IMR-90 (cell line): Measurements from ENCODE around the gene ENDOV. TPM values are rescaled to one million over a fixed set of nuclear protein-coding genes. Genes with fewer than 3 reads are reported as not detected.

Experiments
- ATAC-seq: fragments of 200-7000 bp; cut with Tn5 transposase; 2 replicates; pipeline ENCODE4 v1.9.1; 2020; ENCODE audit warnings: low read depth, mild to moderate bottlenecking, moderate library complexity
- BruUV-seq: library from RNA; stranded (reverse); fragments of 400-500 nt; replicated peaks from 2 replicates; lab custom pipeline; 2021; lab: Mats Ljungman, UMichigan
- CTCF ChIA-PET: fragments of 300-600 bp; formaldehyde crosslinking; extraction: SDS; loops from one replicate; lab custom pipeline; 2021; ENCODE audit warnings: antibody characterized with exemption; lab: Yijun Ruan, JAX
- POLR2A ChIA-PET: fragments of 300-600 bp; sonication (Branson Sonifier 250); formaldehyde crosslinking; loops from one replicate; lab custom pipeline; 2022; ENCODE audit warnings: antibody characterized with exemption; ENCODE audit not compliant: unreplicated experiment; lab: Charles Lee
- DNase-seq: peaks from one replicate; pipeline ENCODE4 v3.0.0; 2013
- H2AFZ ChIP-seq: replicated peaks from 2 replicates; pipeline ENCODE3; 2013; ENCODE audit warnings: low read length, mild to moderate bottlenecking; ENCODE audit not compliant: poor library complexity
- H2AK5ac ChIP-seq: 2 replicates; pipeline ENCODE4 v1.6.1; 2013; ENCODE audit warnings: low read depth, low read length, inconsistent platforms
- H2AK9ac ChIP-seq: replicated peaks from 2 replicates; pipeline ENCODE3; 2013; ENCODE audit warnings: mild to moderate bottlenecking, low read depth, low read length, moderate library complexity; ENCODE audit not compliant: poor library complexity
- H2BK120ac ChIP-seq: 2 replicates; pipeline ENCODE4 v1.6.1; 2013; ENCODE audit warnings: low read depth, low read length, inconsistent platforms
- H2BK15ac ChIP-seq: 3 replicates; pipeline ENCODE4 v1.6.1; 2013; ENCODE audit warnings: low read depth, low read length, inconsistent platforms
- H2BK20ac ChIP-seq: 2 replicates; pipeline ENCODE4 v1.6.1; 2013; ENCODE audit warnings: low read depth, mild to moderate bottlenecking, inconsistent platforms, low read length, moderate library complexity
- H2BK5ac ChIP-seq: 2 replicates; pipeline ENCODE4 v1.6.1; 2013; ENCODE audit warnings: mild to moderate bottlenecking, low read depth, low read length, inconsistent platforms; ENCODE audit not compliant: poor library complexity, severe bottlenecking
- H3K14ac ChIP-seq: replicated peaks from 2 replicates; pipeline ENCODE4 v1.6.1; 2013; ENCODE audit warnings: low read depth, low read length, inconsistent platforms
- H3K18ac ChIP-seq: 2 replicates; pipeline ENCODE4 v1.6.1; 2013; ENCODE audit warnings: low read depth, low read length, control low read depth
- H3K23ac ChIP-seq: 2 replicates; pipeline ENCODE4 v1.6.1; 2013; ENCODE audit warnings: low read depth, low read length, inconsistent platforms
- H3K27ac ChIP-seq: 2 replicates; pipeline ENCODE4 v1.5.1; 2013; ENCODE audit warnings: mild to moderate bottlenecking, control low read depth, low read length; ENCODE audit not compliant: insufficient read depth
- H3K27me3 ChIP-seq: 2 replicates; pipeline ENCODE4 v1.6.1; 2013; ENCODE audit warnings: low read length; ENCODE audit not compliant: control insufficient read depth, insufficient read depth
- H3K36me3 ChIP-seq: 2 replicates; pipeline ENCODE4 v1.6.1; 2013; ENCODE audit warnings: low read length, mixed read lengths; ENCODE audit not compliant: control insufficient read depth, insufficient read depth
- H3K4ac ChIP-seq: 2 replicates; pipeline ENCODE4 v1.6.1; 2013; ENCODE audit warnings: low read depth, low read length, inconsistent platforms
- H3K4me1 ChIP-seq: 2 replicates; pipeline ENCODE4 v1.6.1; 2013; ENCODE audit warnings: low read length, mixed read lengths; ENCODE audit not compliant: control insufficient read depth, insufficient read depth
- H3K4me2 ChIP-seq: 2 replicates; pipeline ENCODE4 v1.6.1; 2013; ENCODE audit warnings: low read depth, mild to moderate bottlenecking, control low read depth, low read length, moderate library complexity
- H3K4me3 ChIP-seq: 2 replicates; pipeline ENCODE4 v1.5.1; 2013; ENCODE audit warnings: low read depth, mild to moderate bottlenecking, control low read depth, low read length, moderate library complexity; ENCODE audit not compliant: insufficient read depth
- H3K56ac ChIP-seq: 2 replicates; pipeline ENCODE4 v1.6.1; 2013; ENCODE audit warnings: low read length, inconsistent platforms; ENCODE audit not compliant: insufficient read depth; ENCODE audit errors: extremely low read depth
- H3K79me1 ChIP-seq, 2 experiments: 2 replicates each; pipeline ENCODE4 v1.6.1; 2013; ENCODE audit warnings: low read length in 2 of 2, inconsistent platforms in 1 of 2, low read depth in 1 of 2
- H3K9ac ChIP-seq: 2 replicates; pipeline ENCODE4 v1.6.1; 2013; ENCODE audit warnings: low read depth, low read length, control low read depth
- H3K9me1 ChIP-seq: 2 replicates; pipeline ENCODE4 v1.6.1; 2013; ENCODE audit warnings: low read length, inconsistent platforms; ENCODE audit not compliant: insufficient read depth
- H3K9me3 ChIP-seq: 2 replicates; pipeline ENCODE4 v1.6.1; 2013; ENCODE audit warnings: low read length; ENCODE audit not compliant: control insufficient read depth, insufficient read depth
- H4K20me1 ChIP-seq: 2 replicates; pipeline ENCODE4 v1.6.1; 2013; ENCODE audit warnings: low read length, inconsistent platforms; ENCODE audit not compliant: insufficient read depth
- H4K5ac ChIP-seq: 2 replicates; pipeline ENCODE4 v1.6.1; 2013; ENCODE audit warnings: mild to moderate bottlenecking, low read depth, low read length, control low read depth
- H4K8ac ChIP-seq, 2 experiments: 2 replicates each; pipeline ENCODE4 v1.6.1; 2013; ENCODE audit warnings: low read depth in 2 of 2, low read length in 2 of 2, control low read depth in 1 of 2, inconsistent platforms in 1 of 2
- H4K91ac ChIP-seq: 2 replicates; pipeline ENCODE4 v1.6.1; 2013; ENCODE audit warnings: low read depth, low read length, inconsistent platforms; ENCODE audit not compliant: insufficient read depth
- BHLHE40 ChIP-seq: fragments of 150-350 bp; IDR thresholded peaks from 2 replicates; pipeline ENCODE4 v1.6.1; 2016; ENCODE audit warnings: mild to moderate bottlenecking, low read depth, low read length
- CEBPB ChIP-seq: IDR thresholded peaks from 2 replicates; pipeline ENCODE4 v1.6.1; 2012; ENCODE audit warnings: low read depth, low read length, improper control_type of control experiment
- CHD1 ChIP-seq: IDR thresholded peaks from 2 replicates; pipeline ENCODE4 v1.6.1; 2012; ENCODE audit warnings: low read depth, low read length, improper control_type of control experiment
- FOS ChIP-seq: fragments of 150-350 bp; IDR thresholded peaks from 2 replicates; pipeline ENCODE4 v1.6.1; 2016; ENCODE audit warnings: low read depth, low read length
- MAFK ChIP-seq: IDR thresholded peaks from 2 replicates; pipeline ENCODE4 v1.6.1; 2012; ENCODE audit warnings: low read depth, low read length, improper control_type of control experiment
- MAZ ChIP-seq: IDR thresholded peaks from 2 replicates; pipeline ENCODE4 v1.6.1; 2012; ENCODE audit warnings: low read depth, mild to moderate bottlenecking, low read length, improper control_type of control experiment, moderate library complexity, borderline replicate concordance
- MXI1 ChIP-seq: IDR thresholded peaks from 2 replicates; pipeline ENCODE4 v1.6.1; 2012; ENCODE audit warnings: low read depth, mild to moderate bottlenecking, low read length, moderate library complexity, borderline replicate concordance
- NFE2L2 ChIP-seq: fragments of 150-350 bp; IDR thresholded peaks from 2 replicates; pipeline ENCODE4 v1.6.1; 2016; ENCODE audit warnings: low read depth, mild to moderate bottlenecking, low read length
- POLR2A ChIP-seq: IDR thresholded peaks from 2 replicates; pipeline ENCODE4 v1.6.1; 2012; ENCODE audit warnings: mild to moderate bottlenecking, low read depth, low read length
- RAD21 ChIP-seq: IDR thresholded peaks from 2 replicates; pipeline ENCODE4 v1.6.1; 2012; ENCODE audit warnings: low read length, improper control_type of control experiment
- RCOR1 ChIP-seq: IDR thresholded peaks from 2 replicates; pipeline ENCODE4 v1.6.1; 2012; ENCODE audit warnings: mild to moderate bottlenecking, low read length, improper control_type of control experiment; ENCODE audit not compliant: insufficient replicate concordance
- RFX5 ChIP-seq: IDR thresholded peaks from 2 replicates; pipeline ENCODE4 v1.8.0; 2012; ENCODE audit warnings: low read depth, mild to moderate bottlenecking, low read length, moderate library complexity
- SMC3 ChIP-seq: fragments of 150-350 bp; IDR thresholded peaks from 2 replicates; pipeline ENCODE4 v1.6.1; 2016; ENCODE audit warnings: low read depth, mild to moderate bottlenecking, antibody characterized with exemption, low read length, moderate library complexity
- WGBS, 2 experiments: methylation state at CpG; one replicate each; pipeline versions ENCODE4 v1.1.5 to v1.1.7; 2013; ENCODE audit warnings: missing lambda C conversion rate in 2 of 2; ENCODE audit not compliant: insufficient read length in 1 of 2; ENCODE audit errors: extremely low coverage in 2 of 2; 5-methylcytosine and 5-hydroxymethylcytosine counted together
- dilution Hi-C: fragments of 300-500 bp; cut with HindIII; formaldehyde crosslinking; loops from one replicate; pipeline ENCODE4 v1.14.3; 2018; ENCODE audit warnings: low sequenced_read_pairs; ENCODE audit not compliant: unreplicated experiment
- in situ Hi-C: fragments of 300-500 bp; cut with MboI; formaldehyde crosslinking; loops from 3 replicates; pipeline ENCODE4 v1.14.3; 2019; ENCODE audit warnings: low sequenced_read_pairs, inconsistent platforms, mixed read lengths
- intact Hi-C: fragments of 100-400 bp; cut with micrococcal nuclease; formaldehyde crosslinking; loops from 2 replicates; pipeline ENCODE4 v1.10.0; 2022
- polyA plus RNA-seq, 3 experiments: library from polyadenylated mRNA; depleted of rRNA; stranded (reverse); fragments of >200 nt; gene quantifications; 2 replicates each; pipeline ENCODE4 v1.2.3, GENCODE V29; 2012; ENCODE audit warnings: low replicate concordance in 1 of 3
- total RNA-seq: library from RNA; depleted of rRNA; stranded (reverse); fragments of >200 nt; gene quantifications from 2 replicates; pipeline ENCODE4 v1.2.3, GENCODE V29; 2012
- TF ChIP-seq, protein P1 (sequence below): conservative IDR thresholded peaks from 2 replicates; pipeline ENCODE4 v1.5.1; 2012; ENCODE audit warnings: mild to moderate bottlenecking, low read depth, low read length, improper control_type of control experiment
- TF ChIP-seq, protein P2 (sequence below): fragments of 150-350 bp; IDR thresholded peaks from 2 replicates; pipeline ENCODE4 v1.6.1; 2017; ENCODE audit warnings: mild to moderate bottlenecking, antibody characterized with exemption, low read length, low read depth
- TF ChIP-seq, protein P3 (sequence below): fragments of 150-350 bp; IDR thresholded peaks from 2 replicates; pipeline ENCODE4 v1.6.1; 2016; ENCODE audit warnings: low read depth, mild to moderate bottlenecking, low read length, moderate library complexity, borderline replicate concordance

The ENDOV gene
- total and polyA plus RNA-seq, 2 of the 4 experiments (the other 2 are of a cell fraction): 15.1 to 30.3 TPM

DNA sequence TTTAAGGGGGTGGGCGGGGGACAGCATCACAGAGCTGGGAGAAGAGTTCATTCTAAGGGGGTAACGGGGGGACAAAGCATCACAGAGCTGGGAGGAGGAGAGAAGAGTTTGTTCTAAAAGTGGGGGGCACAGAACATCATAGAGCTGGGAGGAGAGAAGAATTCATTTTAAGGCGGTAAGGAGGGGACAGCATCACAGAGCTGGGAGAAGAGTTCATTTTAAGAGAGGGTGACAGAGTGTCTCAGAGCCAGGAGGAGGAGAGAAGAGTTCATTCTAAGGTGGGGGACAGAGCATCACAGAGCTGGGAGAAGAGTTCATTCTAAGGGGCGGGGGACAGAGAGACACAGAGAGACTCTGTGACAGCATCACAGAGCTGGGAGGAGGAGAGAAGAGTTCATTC, 27.8 kb downstream of the ENDOV start:
- ATAC-seq: no peak

More for the DNA sequence above, 27.8 kb downstream of the ENDOV start:
- no peak overlapping the region for H3K27ac ChIP-seq
- H3K14ac ChIP-seq: no peak overlapping the region
- ChIA-PET CTCF (no interaction called here), POLR2A (no interaction called here)
- H4K91ac ChIP-seq: no peak overlapping the region
- in situ Hi-C loops: no loop called here
- H3K4ac ChIP-seq: no peak overlapping the region
- H2AK5ac ChIP-seq: no peak overlapping the region
- no peak overlapping the region for H2AK9ac ChIP-seq
- H3K4me1 ChIP-seq: peaks cover 5% of the 10 kb centered on the region
- no peak overlapping the region for H4K5ac ChIP-seq
- H3K9ac ChIP-seq: no peak overlapping the region
- no peaks in the 10 kb centered on the region for H3K79me1 ChIP-seq
- no peak for TF ChIP-seq POLR2A
- no peak for TF ChIP-seq SMC3
- no peak for TF ChIP-seq BHLHE40
- TF ChIP-seq NFE2L2: no peak
- TF ChIP-seq RAD21: no peak
- TF ChIP-seq CHD1: no peak
- TF ChIP-seq RFX5: no peak
- no peak for TF ChIP-seq MAFK
- TF ChIP-seq RCOR1: no peak
- TF ChIP-seq FOS: no peak
- TF ChIP-seq MAZ: no peak
- TF ChIP-seq MXI1: no peak
- TF ChIP-seq, protein P1, sequence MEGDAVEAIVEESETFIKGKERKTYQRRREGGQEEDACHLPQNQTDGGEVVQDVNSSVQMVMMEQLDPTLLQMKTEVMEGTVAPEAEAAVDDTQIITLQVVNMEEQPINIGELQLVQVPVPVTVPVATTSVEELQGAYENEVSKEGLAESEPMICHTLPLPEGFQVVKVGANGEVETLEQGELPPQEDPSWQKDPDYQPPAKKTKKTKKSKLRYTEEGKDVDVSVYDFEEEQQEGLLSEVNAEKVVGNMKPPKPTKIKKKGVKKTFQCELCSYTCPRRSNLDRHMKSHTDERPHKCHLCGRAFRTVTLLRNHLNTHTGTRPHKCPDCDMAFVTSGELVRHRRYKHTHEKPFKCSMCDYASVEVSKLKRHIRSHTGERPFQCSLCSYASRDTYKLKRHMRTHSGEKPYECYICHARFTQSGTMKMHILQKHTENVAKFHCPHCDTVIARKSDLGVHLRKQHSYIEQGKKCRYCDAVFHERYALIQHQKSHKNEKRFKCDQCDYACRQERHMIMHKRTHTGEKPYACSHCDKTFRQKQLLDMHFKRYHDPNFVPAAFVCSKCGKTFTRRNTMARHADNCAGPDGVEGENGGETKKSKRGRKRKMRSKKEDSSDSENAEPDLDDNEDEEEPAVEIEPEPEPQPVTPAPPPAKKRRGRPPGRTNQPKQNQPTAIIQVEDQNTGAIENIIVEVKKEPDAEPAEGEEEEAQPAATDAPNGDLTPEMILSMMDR: no peak
- TF ChIP-seq, protein P2, sequence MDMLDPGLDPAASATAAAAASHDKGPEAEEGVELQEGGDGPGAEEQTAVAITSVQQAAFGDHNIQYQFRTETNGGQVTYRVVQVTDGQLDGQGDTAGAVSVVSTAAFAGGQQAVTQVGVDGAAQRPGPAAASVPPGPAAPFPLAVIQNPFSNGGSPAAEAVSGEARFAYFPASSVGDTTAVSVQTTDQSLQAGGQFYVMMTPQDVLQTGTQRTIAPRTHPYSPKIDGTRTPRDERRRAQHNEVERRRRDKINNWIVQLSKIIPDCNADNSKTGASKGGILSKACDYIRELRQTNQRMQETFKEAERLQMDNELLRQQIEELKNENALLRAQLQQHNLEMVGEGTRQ: no peak
- TF ChIP-seq, protein P3, sequence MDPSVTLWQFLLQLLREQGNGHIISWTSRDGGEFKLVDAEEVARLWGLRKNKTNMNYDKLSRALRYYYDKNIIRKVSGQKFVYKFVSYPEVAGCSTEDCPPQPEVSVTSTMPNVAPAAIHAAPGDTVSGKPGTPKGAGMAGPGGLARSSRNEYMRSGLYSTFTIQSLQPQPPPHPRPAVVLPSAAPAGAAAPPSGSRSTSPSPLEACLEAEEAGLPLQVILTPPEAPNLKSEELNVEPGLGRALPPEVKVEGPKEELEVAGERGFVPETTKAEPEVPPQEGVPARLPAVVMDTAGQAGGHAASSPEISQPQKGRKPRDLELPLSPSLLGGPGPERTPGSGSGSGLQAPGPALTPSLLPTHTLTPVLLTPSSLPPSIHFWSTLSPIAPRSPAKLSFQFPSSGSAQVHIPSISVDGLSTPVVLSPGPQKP: no peak
- no peak for TF ChIP-seq CEBPB
- H4K20me1 ChIP-seq: no peaks in the 10 kb centered on the region; the same call in none of the 2 replicates
- 89% methylated on average over 2 of the region's 4 CpGs; no CpG with 5 or more reads in 1 of the 2 experiments for WGBS, 2 experiments
- no peak for DNase-seq
- no peak overlapping the region for H3K4me2 ChIP-seq
- H3K23ac ChIP-seq: no peak overlapping the region
- peaks cover 11% of the 10 kb centered on the region; the same call in 1 of the 2 replicates for H3K27me3 ChIP-seq
- H3K18ac ChIP-seq: no peak overlapping the region
- intact Hi-C loops: no loop called here
- no peaks in the 10 kb centered on the region for H3K36me3 ChIP-seq
- H2BK120ac ChIP-seq: no peak overlapping the region
- no TSS peak for BruUV-seq
- H2BK15ac ChIP-seq: no peak overlapping the region
- no peak overlapping the region for H2BK5ac ChIP-seq
- no peak overlapping the region for H2AFZ ChIP-seq
- H3K9me3 ChIP-seq: no peaks in the 10 kb centered on the region
- no peak overlapping the region for H4K8ac ChIP-seq
- no peak overlapping the region for H2BK20ac ChIP-seq
- no peaks in the 10 kb centered on the region for H3K9me1 ChIP-seq
- dilution Hi-C loops: no loop called here
- H3K4me3 ChIP-seq: no peak overlapping the region
- no peak overlapping the region for H3K56ac ChIP-seq
